NB4 (cell line): ENCODE results near the gene ATG9B.

Source experiments
- CTCF ChIP-seq: IDR thresholded peaks from one replicate; pipeline ENCODE4 v1.5.1; 2012; ENCODE audit warnings: low read depth, low read length
- POLR2A ChIP-seq: IDR thresholded peaks from 2 replicates; pipeline ENCODE4 v1.6.1; 2011; ENCODE audit warnings: mild to moderate bottlenecking; ENCODE audit not compliant: insufficient read length; ENCODE audit errors: extremely low read depth

- no peak for TF ChIP-seq CTCF
- TF ChIP-seq POLR2A: no peak
Measured at GRCh38 chr7:151003572-151003971, 20.7 kb downstream of the ATG9B start.
